WTC11 (cell line): ENCODE data around the gene PGAP2.

Experiments used
- ATF1 ChIP-seq: sonication (generic); formaldehyde crosslinking; IDR thresholded peaks from 2 replicates; pipeline ENCODE4 v1.8.1; 2023; ENCODE audit warnings: mild to moderate bottlenecking, moderate library complexity, missing genetic modification reagents
- ATF3 ChIP-seq: sonication (generic); formaldehyde crosslinking; conservative IDR thresholded peaks from 2 replicates; pipeline ENCODE4 v1.8.1; 2022; ENCODE audit warnings: mild to moderate bottlenecking, missing genetic modification reagents
- CTCF ChIP-seq: fragments of 200-600 bp; IDR thresholded peaks from 2 replicates; pipeline ENCODE4 v1.8.0; 2022; ENCODE audit warnings: antibody characterized with exemption
- FOXJ3 ChIP-seq: sonication (generic); formaldehyde crosslinking; IDR thresholded peaks from 2 replicates; pipeline ENCODE4 v1.9.0; 2021; ENCODE audit warnings: missing genetic modification reagents, mild to moderate bottlenecking, borderline replicate concordance
- HMGXB4 ChIP-seq: sonication (generic); formaldehyde crosslinking; IDR thresholded peaks from 2 replicates; pipeline ENCODE4 v1.8.1; 2023; ENCODE audit warnings: mild to moderate bottlenecking, moderate library complexity, missing genetic modification reagents
- MAX ChIP-seq: sonication (generic); formaldehyde crosslinking; IDR thresholded peaks from 2 replicates; pipeline ENCODE4 v1.8.0; 2022; ENCODE audit warnings: mild to moderate bottlenecking, missing genetic modification reagents
- NFE2L1 ChIP-seq: sonication (generic); formaldehyde crosslinking; IDR thresholded peaks from 2 replicates; pipeline ENCODE4 v1.8.1; 2023; ENCODE audit warnings: missing genetic modification reagents
- SMAD4 ChIP-seq: sonication (generic); formaldehyde crosslinking; IDR thresholded peaks from 2 replicates; pipeline ENCODE4 v1.8.0; 2022; ENCODE audit warnings: mild to moderate bottlenecking, missing genetic modification reagents
- SP1 ChIP-seq: sonication (generic); formaldehyde crosslinking; conservative IDR thresholded peaks from 2 replicates; pipeline ENCODE4 v1.8.1; 2022; ENCODE audit warnings: missing genetic modification reagents
- STAT6 ChIP-seq: sonication (generic); formaldehyde crosslinking; conservative IDR thresholded peaks from 2 replicates; pipeline ENCODE4 v1.8.1; 2023; ENCODE audit warnings: mild to moderate bottlenecking, low read depth, missing genetic modification reagents, moderate library complexity
- TCF7 ChIP-seq: sonication (generic); formaldehyde crosslinking; IDR thresholded peaks from 2 replicates; pipeline ENCODE4 v1.8.0; 2022; ENCODE audit warnings: mild to moderate bottlenecking, low read depth, missing genetic modification reagents, moderate library complexity
- USF1 ChIP-seq: sonication (generic); formaldehyde crosslinking; IDR thresholded peaks from 2 replicates; pipeline ENCODE4 v1.8.0; 2022; ENCODE audit warnings: mild to moderate bottlenecking, missing genetic modification reagents
- ZNF138 ChIP-seq: sonication (generic); formaldehyde crosslinking; conservative IDR thresholded peaks from 2 replicates; pipeline ENCODE4 v1.8.1; 2022; ENCODE audit warnings: mild to moderate bottlenecking, moderate library complexity, missing genetic modification reagents
- ZNF416 ChIP-seq: fragments of 250-450 bp; sonication (Bioruptor Pico); IDR thresholded peaks from 2 replicates; pipeline ENCODE4 v1.9.0; 2021; ENCODE audit warnings: mild to moderate bottlenecking, inconsistent platforms

GRCh38 chr11:3866836-3867208 lies 58.5 kb downstream of the PGAP2 start:
- TF ChIP-seq ZNF138 (CRISPR knock-in tag) (no peak), CTCF (no peak), NFE2L1 (no peak), HMGXB4 (no peak), SMAD4 (no peak), ZNF416 (CRISPR knock-in tag) (no peak), FOXJ3 (CRISPR knock-in tag) (no peak), SP1 (CRISPR knock-in tag) (no peak), USF1 (CRISPR knock-in tag) (no peak), TCF7 (no peak), MAX (no peak), ATF1 (CRISPR knock-in tag) (no peak), ATF3 (CRISPR knock-in tag) (no peak), STAT6 (CRISPR knock-in tag) (no peak)
